GM23248 (cell line): ENCODE measurements around the gene TMEM53. TPM values are rescaled to one million over a fixed set of nuclear protein-coding genes. Genes with fewer than 3 reads are reported as not detected.

Experiments
- DNase-seq: peaks from one replicate; pipeline ENCODE4 v3.0.0-alpha.2; 2015
- H2AFZ ChIP-seq: fragments of 200-600 bp; sonication (generic); 2 replicates; pipeline ENCODE4 v1.6.1; 2016; ENCODE audit warnings: antibody characterized with exemption
- H3F3A ChIP-seq: fragments of 200-600 bp; sonication (generic); 2 replicates; pipeline ENCODE4 v1.6.1; 2016; ENCODE audit warnings: mild to moderate bottlenecking, antibody characterized with exemption, mixed run types; ENCODE audit not compliant: insufficient read depth
- H3K27ac ChIP-seq: fragments of 200-600 bp; sonication (generic); 2 replicates; pipeline ENCODE4 v1.5.1; 2016; ENCODE audit warnings: mild to moderate bottlenecking
- H3K27me3 ChIP-seq: fragments of 200-600 bp; sonication (generic); replicated peaks from 2 replicates; pipeline ENCODE4 v1.6.1; 2016; ENCODE audit warnings: mild to moderate bottlenecking; ENCODE audit not compliant: insufficient read depth
- H3K36me3 ChIP-seq: fragments of 200-600 bp; sonication (generic); 2 replicates; pipeline ENCODE4 v1.6.1; 2016; ENCODE audit warnings: low read depth, mild to moderate bottlenecking
- H3K4me1 ChIP-seq: fragments of 200-600 bp; sonication (generic); 2 replicates; pipeline ENCODE4 v1.6.1; 2016; ENCODE audit warnings: mild to moderate bottlenecking; ENCODE audit not compliant: insufficient read depth
- H3K4me2 ChIP-seq: fragments of 200-600 bp; sonication (generic); one replicate; pipeline ENCODE4 v1.6.1; 2016; ENCODE audit warnings: mild to moderate bottlenecking; ENCODE audit not compliant: unreplicated experiment
- H3K4me3 ChIP-seq: fragments of 200-600 bp; sonication (generic); 2 replicates; pipeline ENCODE4 v1.5.1; 2016; ENCODE audit warnings: mild to moderate bottlenecking
- H3K79me2 ChIP-seq: fragments of 200-600 bp; sonication (generic); 2 replicates; pipeline ENCODE4 v1.6.1; 2016; ENCODE audit warnings: mild to moderate bottlenecking; ENCODE audit not compliant: insufficient read depth
- H3K9ac ChIP-seq: fragments of 200-600 bp; sonication (generic); 2 replicates; pipeline ENCODE4 v1.6.1; 2016; ENCODE audit warnings: mild to moderate bottlenecking
- H3K9me2 ChIP-seq: fragments of 200-600 bp; sonication (generic); 2 replicates; pipeline ENCODE4 v1.6.1; 2016; ENCODE audit warnings: mixed run types, mild to moderate bottlenecking, moderate library complexity; ENCODE audit not compliant: insufficient read depth
- H3K9me3 ChIP-seq: fragments of 200-600 bp; sonication (generic); one replicate; pipeline ENCODE4 v1.6.1; 2017; ENCODE audit warnings: low read depth
- H4K20me1 ChIP-seq: fragments of 200-600 bp; sonication (generic); 2 replicates; pipeline ENCODE4 v1.6.0; 2016; ENCODE audit not compliant: insufficient read depth
- EZH2 ChIP-seq: fragments of 200-600 bp; sonication (generic); IDR thresholded peaks from 2 replicates; pipeline ENCODE4 v1.6.1; 2018; ENCODE audit warnings: antibody characterized with exemption, mild to moderate bottlenecking; ENCODE audit not compliant: insufficient read depth, poor library complexity, severe bottlenecking
- EZH2phosphoT487 ChIP-seq: fragments of 200-600 bp; sonication (generic); IDR thresholded peaks from 2 replicates; pipeline ENCODE4 v1.6.1; 2018; ENCODE audit warnings: antibody characterized with exemption, moderate library complexity, mild to moderate bottlenecking, low read depth; ENCODE audit not compliant: insufficient read depth
- WGBS, 2 experiments: methylation state at CpG; one replicate each; pipeline ENCODE4 v1.1.6; 2015 to 2017; ENCODE audit warnings: low lambda C conversion rate in 2 of 2, low coverage in 1 of 2; ENCODE audit errors: missing lambda C conversion rate in 2 of 2; 5-methylcytosine and 5-hydroxymethylcytosine counted together
- in situ Hi-C: fragments of 300-500 bp; cut with MboI; formaldehyde crosslinking; loops from 2 replicates; pipeline ENCODE4 v1.15.0; 2020
- polyA plus RNA-seq: library from polyadenylated mRNA; unstranded; fragments of >200 nt; fragmentation: Nextera tagmentation; extraction: Ambion mirVana; gene quantifications from 2 replicates; pipeline ENCODE4 v1.2.1, GENCODE V29; 2016
- total RNA-seq: library from RNA; depleted of rRNA; stranded (reverse); fragments of >200 nt; shearing (Covaris generic); gene quantifications from 2 replicates; pipeline ENCODE4 v1.2.3, GENCODE V29; 2014; rRNA removed

Gene TMEM53
- total RNA-seq: 4.4 and 5.9 TPM in 2 replicates
- 10.1 and 12.7 TPM in 2 replicates for polyA plus RNA-seq

GRCh38 chr1:44674113-44675000 lies at the start of gene TMEM53, which contains the start of gene ARMH1:
Gene TMEM53, minus strand, starts transcription at chr1:44674481. Its CDS starts 90 bp downstream, at chr1:44674391.
Gene ARMH1, plus strand, starts transcription at chr1:44674714. Its CDS starts 14,984 bp downstream, at chr1:44689698.
- peak within 1 kb of the TSS; percentile 82 for H3K9ac ChIP-seq
- H3K79me2 ChIP-seq: no peaks in the 10 kb centered on the region
- no peaks in the 10 kb centered on the region for H3K9me3 ChIP-seq
- TF ChIP-seq EZH2 (no peak), EZH2phosphoT487 (no peak)
- in situ Hi-C loops: no loop called here
- peak within 1 kb of the TSS; percentile 74 for H3K4me3 ChIP-seq
- no peaks in the 10 kb centered on the region for H3K36me3 ChIP-seq
- H3K27ac ChIP-seq: peak within 1 kb of the TSS; percentile 86
- peak; percentile 99 for DNase-seq
- H3K27me3 ChIP-seq: no peaks in the 10 kb centered on the region
- peak within 1 kb of the TSS; percentile 83 for H3K4me2 ChIP-seq
- H3F3A ChIP-seq: peaks cover 18% of the 10 kb centered on the region
- WGBS, 2 experiments: 2 to 3% methylated on average over 46 to 54 of the region's 56 CpGs
- peak within 1 kb of the TSS; percentile 92 for H2AFZ ChIP-seq
- H3K4me1 ChIP-seq: peaks cover 24% of the 10 kb centered on the region
- H4K20me1 ChIP-seq: no peaks in the 10 kb centered on the region
- no peaks in the 10 kb centered on the region for H3K9me2 ChIP-seq

- Histone ChIP-seq H3K36me3 (no peaks in the 10 kb centered on the region), H3F3A (peaks cover 24% of the 10 kb centered on the region), H3K9ac (no peak overlapping the region), H2AFZ (no peak overlapping the region), H3K9me3 (no peaks in the 10 kb centered on the region), H3K79me2 (no peaks in the 10 kb centered on the region), H3K9me2 (no peaks in the 10 kb centered on the region), H3K4me1 (peaks cover 5% of the 10 kb centered on the region), H3K27ac (no peak overlapping the region), H3K4me3 (no peak overlapping the region), H3K4me2 (no peak overlapping the region), H3K27me3 (no peaks in the 10 kb centered on the region), H4K20me1 (no peaks in the 10 kb centered on the region)
- TF ChIP-seq EZH2 (no peak), EZH2phosphoT487 (no peak)
- 84 to 86% methylated on average over 17 to 28 of the region's 28 CpGs for WGBS, 2 experiments
- in situ Hi-C loops: no loop called here
- DNase-seq: no peak
Observed at GRCh38 chr1:44723496-44724295, 49.4 kb upstream of the TMEM53 start.

GRCh38 chr1:44723064-44723463 lies 48.8 kb upstream of the TMEM53 start:
- Histone ChIP-seq H3K27ac (no peak overlapping the region), H4K20me1 (no peaks in the 10 kb centered on the region), H3K4me2 (no peak overlapping the region), H3K36me3 (no peaks in the 10 kb centered on the region), H3K4me1 (peaks cover 5% of the 10 kb centered on the region), H3K9me3 (no peaks in the 10 kb centered on the region), H3K4me3 (no peak overlapping the region), H3F3A (peaks cover 18% of the 10 kb centered on the region), H3K9ac (no peak overlapping the region), H3K27me3 (no peaks in the 10 kb centered on the region), H3K79me2 (no peaks in the 10 kb centered on the region), H3K9me2 (no peaks in the 10 kb centered on the region), H2AFZ (no peak overlapping the region)
- in situ Hi-C loops: no loop called here
- TF ChIP-seq EZH2 (no peak), EZH2phosphoT487 (no peak)
- no peak for DNase-seq
- WGBS, 2 experiments: 84 to 85% methylated on average over 9 of the region's 9 CpGs
